Spinal cord (tissue), 10 donors: ENCODE data around the gene HOXA4. TPM values are rescaled to one million over a fixed set of nuclear protein-coding genes. Genes with fewer than 3 reads are reported as not detected.

Experiments
- DNase-seq, 6 donors: peaks; one replicate each; pipeline versions ENCODE4 v3.0.0 to v3.0.0-alpha.2; 2013 to 2015; ENCODE audit warnings: low spot score in 6 of 6, low read depth in 4 of 6
- H3K27ac ChIP-seq: one replicate; pipeline ENCODE4 v1.5.1; 2013; ENCODE audit warnings: low read depth, low read length, control low read depth
- H3K27me3 ChIP-seq: one replicate; pipeline ENCODE4 v1.6.1; 2013; ENCODE audit warnings: low read length; ENCODE audit not compliant: control insufficient read depth, insufficient read depth
- H3K36me3 ChIP-seq: one replicate; pipeline ENCODE4 v1.6.1; 2013; ENCODE audit warnings: low read length; ENCODE audit not compliant: control insufficient read depth, insufficient read depth
- H3K4me1 ChIP-seq: one replicate; pipeline ENCODE4 v1.6.1; 2013; ENCODE audit warnings: low read length; ENCODE audit not compliant: control insufficient read depth, insufficient read depth
- H3K4me3 ChIP-seq: one replicate; pipeline ENCODE4 v1.5.1; 2013; ENCODE audit warnings: low read depth, low read length, control low read depth
- H3K9me3 ChIP-seq: one replicate; pipeline ENCODE4 v1.6.1; 2013; ENCODE audit warnings: low read length; ENCODE audit not compliant: control insufficient read depth, insufficient read depth
- WGBS: methylation state at CpG from one replicate; pipeline ENCODE4 v1.1.5; 2013; ENCODE audit warnings: missing lambda C conversion rate; ENCODE audit not compliant: insufficient coverage; 5-methylcytosine and 5-hydroxymethylcytosine counted together
- polyA plus RNA-seq, 2 donors: library from polyadenylated mRNA; unstranded; fragments of 120-200 nt; gene quantifications; one replicate each; pipeline ENCODE4 v1.2.1, GENCODE V29; 2013; ENCODE audit not compliant: insufficient read length in 2 of 2
- total RNA-seq, 2 donors: library from RNA; depleted of rRNA in 1 of 2; stranded (reverse); fragments of 120-200 nt in 1 of 2; fragments of >200 nt in 1 of 2; gene quantifications; one replicate each; pipeline versions ENCODE4 v1.2.3 to v1.2.4, GENCODE V29; 2013 to 2014
- donor health status: healthy.

Gene HOXA4
- total and polyA plus RNA-seq, 4 donors = 1.4 to 56.1 (median 25.7) TPM

GRCh38 chr7:27143023-27143949 lies 12.7 kb upstream of the HOXA4 start, which contains the start of gene HOXA5:
HOXA5 (minus strand) TSS chr7:27143681; CDS start chr7:27143607, 74 bp downstream.
- 4% methylated on average over 81 of the region's 86 CpGs for WGBS
- H3K36me3 ChIP-seq = peaks cover 57% of the 10 kb centered on the region
- peak in 2 of 6 donors; percentile 91 to 96 for DNase-seq
- peak within 1 kb of the TSS; percentile 91 for H3K4me3 ChIP-seq
- H3K9me3 ChIP-seq = no peaks in the 10 kb centered on the region
- peaks cover 75% of the 10 kb centered on the region for H3K4me1 ChIP-seq
- peaks cover 6% of the 10 kb centered on the region for H3K27me3 ChIP-seq
- H3K27ac ChIP-seq = peak within 1 kb of the TSS; percentile 99

GRCh38 chr7:27142580-27143022 lies 12.0 kb upstream of the HOXA4 start:
- Histone ChIP-seq H3K27ac (peak overlapping the region; percentile 99), H3K4me1 (peaks cover 70% of the 10 kb centered on the region), H3K4me3 (peak overlapping the region; percentile 91), H3K36me3 (peaks cover 57% of the 10 kb centered on the region), H3K9me3 (no peaks in the 10 kb centered on the region), H3K27me3 (peaks cover 6% of the 10 kb centered on the region)
- WGBS = 4% methylated on average over 20 of the region's 29 CpGs
- DNase-seq = no peak

- Histone ChIP-seq H3K4me3 (peak overlapping the region; percentile 91), H3K27ac (peak overlapping the region; percentile 99), H3K4me1 (peaks cover 67% of the 10 kb centered on the region), H3K36me3 (peaks cover 52% of the 10 kb centered on the region), H3K9me3 (no peaks in the 10 kb centered on the region), H3K27me3 (peaks cover 2% of the 10 kb centered on the region)
- WGBS = 16% methylated on average over 30 of the region's 30 CpGs
- DNase-seq = peak in 1 of 6 donors; percentile 38
Measured at GRCh38 chr7:27141923-27142579, 11.5 kb upstream of the HOXA4 start.

- peak in 1 of 6 donors; percentile 56 for DNase-seq
- 27% methylated on average over 13 of the region's 18 CpGs for WGBS
- H3K27me3 ChIP-seq = peaks cover 4% of the 10 kb centered on the region
- H3K9me3 ChIP-seq = no peaks in the 10 kb centered on the region
- H3K27ac ChIP-seq = peak overlapping the region; percentile 99
- peaks cover 47% of the 10 kb centered on the region for H3K36me3 ChIP-seq
- peaks cover 68% of the 10 kb centered on the region for H3K4me1 ChIP-seq
- H3K4me3 ChIP-seq = peak overlapping the region; percentile 91
Measured at GRCh38 chr7:27141137-27141922, 10.8 kb upstream of the HOXA4 start.

GRCh38 chr7:27140126-27140857 lies 9.7 kb upstream of the HOXA4 start:
- no peaks in the 10 kb centered on the region for H3K9me3 ChIP-seq
- DNase-seq = peak in 2 of 6 donors; percentile 52 to 86
- peaks cover 41% of the 10 kb centered on the region for H3K36me3 ChIP-seq
- 37% methylated on average over 6 of the region's 15 CpGs for WGBS
- peak overlapping the region; percentile 99 for H3K27ac ChIP-seq
- peaks cover 66% of the 10 kb centered on the region for H3K4me1 ChIP-seq
- peak overlapping the region; percentile 91 for H3K4me3 ChIP-seq
- H3K27me3 ChIP-seq = peaks cover 4% of the 10 kb centered on the region

- peak in 1 of 6 donors; percentile 54 for DNase-seq
- peaks cover 33% of the 10 kb centered on the region for H3K36me3 ChIP-seq
- H3K4me1 ChIP-seq = peaks cover 59% of the 10 kb centered on the region
- 19% methylated on average over 47 of the region's 53 CpGs for WGBS
- H3K4me3 ChIP-seq = peak overlapping the region; percentile 91
- H3K27me3 ChIP-seq = peaks cover 4% of the 10 kb centered on the region
- peak overlapping the region; percentile 99 for H3K27ac ChIP-seq
- no peaks in the 10 kb centered on the region for H3K9me3 ChIP-seq
Measured at GRCh38 chr7:27139334-27140125, 9.0 kb upstream of the HOXA4 start.

GRCh38 chr7:27138985-27139333 lies 8.4 kb upstream of the HOXA4 start:
- peaks cover 29% of the 10 kb centered on the region for H3K36me3 ChIP-seq
- 37% methylated on average over 8 of the region's 11 CpGs for WGBS
- peaks cover 4% of the 10 kb centered on the region for H3K27me3 ChIP-seq
- peaks cover 54% of the 10 kb centered on the region for H3K4me1 ChIP-seq
- H3K4me3 ChIP-seq = peak overlapping the region; percentile 91
- no peaks in the 10 kb centered on the region for H3K9me3 ChIP-seq
- peak overlapping the region; percentile 99 for H3K27ac ChIP-seq
- peak in 1 of 6 donors; percentile 40 for DNase-seq

GRCh38 chr7:27138472-27138871 lies 7.9 kb upstream of the HOXA4 start:
- DNase-seq = peak in 1 of 6 donors; percentile 35
- WGBS = no CpG with 5 or more reads among the region's 1 CpG
- peaks cover 26% of the 10 kb centered on the region for H3K36me3 ChIP-seq
- peaks cover 55% of the 10 kb centered on the region for H3K4me1 ChIP-seq
- peaks cover 4% of the 10 kb centered on the region for H3K27me3 ChIP-seq
- peak overlapping the region; percentile 91 for H3K4me3 ChIP-seq
- H3K9me3 ChIP-seq = no peaks in the 10 kb centered on the region
- H3K27ac ChIP-seq = peak overlapping the region; percentile 99
